Inflammatory macrophage (primary cell): Measurements from ENCODE around the gene HYAL1.

Experiments used
- DNase-seq, 2 donors: peaks; one replicate each; pipeline ENCODE4 v3.0.0-alpha.2; 2020 to 2022

The HYAL1 gene

GRCh38 chr3:50334339-50335075, 31.1 kb upstream of the HYAL1 start:
- DNase-seq = no peak

GRCh38 chr3:50333744-50334328, 30.5 kb upstream of the HYAL1 start:
- no peak for DNase-seq

- DNase-seq = no peak
Measured at GRCh38 chr3:50331364-50331907, 28.1 kb upstream of the HYAL1 start.

GRCh38 chr3:50330330-50330729, 27.0 kb upstream of the HYAL1 start:
- DNase-seq = no peak

GRCh38 chr3:50327943-50328691, 24.7 kb upstream of the HYAL1 start, which contains the start of gene TUSC2:
TUSC2 (minus strand) TSS chr3:50328223; CDS start chr3:50328099, 124 bp downstream.
- DNase-seq = peak; percentile 97 to 98

- no peak for DNase-seq
Measured at GRCh38 chr3:50327129-50327528, 23.8 kb upstream of the HYAL1 start.

GRCh38 chr3:50326182-50326541, 22.8 kb upstream of the HYAL1 start:
- DNase-seq = no peak

DNA sequence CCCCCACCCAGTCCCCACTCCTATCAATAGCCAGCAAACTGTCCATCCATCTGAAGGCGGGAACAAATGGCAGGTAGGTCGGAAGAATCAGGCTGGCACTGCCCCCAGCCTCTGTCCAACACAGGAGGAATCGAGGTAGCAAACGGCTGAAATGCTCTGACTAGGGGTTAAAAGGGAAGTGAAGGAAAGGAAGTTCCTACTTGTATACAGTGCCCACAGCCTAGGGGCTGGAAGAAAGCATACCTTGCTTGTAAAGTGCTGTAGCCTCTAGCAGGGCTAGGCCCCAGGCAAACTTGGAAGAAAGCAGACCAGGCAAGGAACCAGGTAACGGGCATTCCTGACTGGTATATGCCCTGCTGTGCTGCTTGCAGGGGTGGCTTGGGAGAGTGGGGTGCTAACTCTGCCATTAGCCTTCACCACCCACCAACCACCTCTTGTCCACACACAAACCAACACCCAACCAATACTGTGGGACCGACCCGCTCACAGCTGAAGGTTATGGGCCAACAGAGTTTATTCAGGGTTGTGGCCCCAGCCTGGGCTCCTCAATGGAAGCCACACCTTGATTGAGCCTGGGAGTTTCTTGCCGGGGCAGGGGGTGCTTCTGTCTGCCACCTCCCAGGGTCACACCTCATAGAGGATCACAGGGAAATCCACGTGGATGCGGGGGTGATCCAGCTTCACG, 22.3 kb upstream of the HYAL1 start:
- DNase-seq = no peak

- DNase-seq = no peak
Measured at GRCh38 chr3:50325113-50325480, 21.7 kb upstream of the HYAL1 start.

DNA sequence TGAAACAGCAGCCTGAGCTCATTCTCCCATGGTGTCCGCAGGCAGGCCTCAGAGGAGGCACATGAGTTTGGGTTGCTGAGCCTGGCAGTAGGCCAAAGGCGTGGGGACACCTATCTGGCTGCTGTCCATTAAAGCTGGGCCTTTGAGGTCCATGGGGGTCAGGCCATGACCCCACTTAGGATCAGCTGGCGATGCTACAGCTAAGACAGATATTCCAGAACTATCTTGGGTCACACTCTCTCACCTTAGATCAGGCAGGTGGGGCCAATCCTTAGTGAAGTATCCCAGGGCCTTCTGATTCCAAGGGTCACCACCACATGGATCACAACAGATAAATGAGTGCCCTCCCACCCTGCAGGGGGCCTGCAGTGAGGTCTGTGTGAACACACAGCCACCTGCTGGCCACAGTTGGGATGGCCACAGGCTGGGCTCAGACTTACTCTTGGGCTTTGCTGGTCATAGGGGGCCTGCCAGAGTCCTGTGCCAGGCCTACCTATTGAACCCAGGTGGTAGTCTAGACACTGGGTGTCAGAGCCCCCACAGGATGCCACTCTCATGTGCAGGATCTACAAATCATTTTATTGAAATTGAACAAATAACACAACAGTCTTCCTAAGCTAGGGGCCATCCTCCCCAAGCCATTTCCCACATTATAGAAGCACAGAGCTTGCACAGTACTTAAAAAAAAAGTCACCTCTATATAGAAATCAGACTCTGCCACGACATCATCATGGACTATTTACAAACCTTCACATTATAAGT, 21.2 kb upstream of the HYAL1 start:
- peak; percentile 60 to 63 for DNase-seq

DNA sequence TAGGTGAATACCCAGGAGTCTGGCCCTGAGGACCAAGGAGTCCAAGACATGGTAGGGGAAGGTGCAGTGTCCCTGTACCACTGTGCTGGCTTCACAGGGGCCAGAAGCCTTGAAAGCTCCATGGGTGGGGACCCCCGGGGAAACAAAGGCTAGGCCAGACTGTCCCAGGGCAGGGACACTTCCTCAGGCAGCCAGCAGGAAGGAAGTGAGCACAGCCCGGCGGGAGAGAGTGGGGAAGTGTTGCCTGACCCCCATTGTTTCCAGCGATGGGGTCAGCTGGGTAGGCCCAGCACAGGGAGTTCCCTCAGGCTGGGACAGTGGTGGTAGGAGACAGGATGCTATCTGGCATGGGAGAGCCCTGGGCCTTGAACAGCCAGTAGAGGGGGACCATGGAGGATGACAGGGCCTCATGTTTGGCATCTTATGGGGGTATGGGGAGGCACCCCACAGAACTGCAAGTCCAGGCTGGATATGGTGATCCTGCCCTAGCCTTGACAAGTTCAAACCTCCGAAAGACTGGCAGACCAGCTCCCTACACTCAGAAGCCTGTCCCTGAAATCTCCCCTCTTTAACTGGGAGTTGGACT, 20.3 kb upstream of the HYAL1 start:
- peak in 1 of 2 donors; percentile 21 for DNase-seq

GRCh38 chr3:50323092-50323600, 19.8 kb upstream of the HYAL1 start:
- peak; percentile 44 to 59 for DNase-seq

DNA sequence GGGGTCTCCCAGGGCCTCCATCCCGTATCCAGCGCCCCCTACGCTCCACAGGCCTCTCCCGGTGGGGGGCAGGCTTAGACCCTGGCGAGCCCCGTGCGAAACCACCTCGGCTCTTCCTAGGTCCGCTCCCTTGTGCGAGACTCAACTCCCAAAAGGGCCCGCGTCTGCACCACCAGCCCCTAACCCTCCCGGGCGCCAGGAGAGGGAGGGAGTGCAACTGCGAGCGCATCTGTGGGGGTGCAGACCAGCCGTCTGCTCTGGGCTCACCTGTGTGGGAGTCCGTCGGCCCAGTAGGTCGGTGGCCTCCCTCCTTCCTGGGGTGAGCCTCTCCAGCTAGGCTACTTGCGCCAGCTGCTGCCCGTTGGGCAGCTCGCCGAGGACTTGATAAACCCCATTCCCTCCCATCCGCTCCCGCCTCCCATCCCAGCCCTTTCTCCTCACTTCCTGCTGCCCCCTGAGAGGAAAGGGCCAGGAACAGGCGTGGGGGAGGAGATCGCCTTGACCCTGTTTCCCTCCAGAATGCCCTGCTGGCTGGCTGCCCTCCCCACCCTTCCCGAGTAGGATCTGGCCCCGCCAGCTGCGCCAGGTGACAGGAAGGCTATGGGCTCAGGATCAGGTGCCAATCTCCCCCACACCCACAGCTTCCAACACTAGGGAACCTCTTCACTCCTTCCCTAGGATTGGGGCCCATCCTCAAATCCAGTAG, 19.2 kb upstream of the HYAL1 start, which contains the start of gene HYAL2:
Gene HYAL2, minus strand, starts transcription at position 360 of the 706 bp plus-strand sequence. CDS start 2,256 bp downstream, outside the sequence.
- DNase-seq = no peak

GRCh38 chr3:50322115-50322385, 18.7 kb upstream of the HYAL1 start:
- no peak for DNase-seq

- peak; percentile 81 to 91 for DNase-seq
Measured at GRCh38 chr3:50321336-50322114, 18.2 kb upstream of the HYAL1 start.

DNA sequence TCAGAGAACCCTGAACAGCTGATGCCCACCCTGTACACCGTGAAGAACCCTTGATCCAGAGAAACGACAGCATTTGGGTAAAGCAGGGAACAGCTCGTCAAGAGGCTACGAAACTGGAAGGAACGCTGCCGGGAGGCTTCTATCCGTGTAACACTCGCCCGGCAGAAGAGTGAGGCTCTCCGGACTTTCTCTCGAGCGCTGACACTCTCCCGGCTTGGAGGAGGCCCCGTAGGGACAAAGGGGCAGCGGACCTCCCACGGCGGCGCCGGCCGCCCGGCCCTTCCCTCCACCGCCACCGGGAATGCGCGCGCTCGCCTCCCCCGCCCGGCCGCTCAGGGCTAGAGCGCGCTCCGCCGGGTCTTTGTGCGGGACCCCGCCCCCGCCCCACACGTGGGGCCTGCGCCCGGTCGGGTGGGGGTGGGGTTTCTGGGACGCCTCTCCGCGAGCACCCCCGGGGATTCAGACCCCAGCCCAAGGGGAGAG, 17.5 kb upstream of the HYAL1 start:
- DNase-seq = peak; percentile 60 to 78

DNA sequence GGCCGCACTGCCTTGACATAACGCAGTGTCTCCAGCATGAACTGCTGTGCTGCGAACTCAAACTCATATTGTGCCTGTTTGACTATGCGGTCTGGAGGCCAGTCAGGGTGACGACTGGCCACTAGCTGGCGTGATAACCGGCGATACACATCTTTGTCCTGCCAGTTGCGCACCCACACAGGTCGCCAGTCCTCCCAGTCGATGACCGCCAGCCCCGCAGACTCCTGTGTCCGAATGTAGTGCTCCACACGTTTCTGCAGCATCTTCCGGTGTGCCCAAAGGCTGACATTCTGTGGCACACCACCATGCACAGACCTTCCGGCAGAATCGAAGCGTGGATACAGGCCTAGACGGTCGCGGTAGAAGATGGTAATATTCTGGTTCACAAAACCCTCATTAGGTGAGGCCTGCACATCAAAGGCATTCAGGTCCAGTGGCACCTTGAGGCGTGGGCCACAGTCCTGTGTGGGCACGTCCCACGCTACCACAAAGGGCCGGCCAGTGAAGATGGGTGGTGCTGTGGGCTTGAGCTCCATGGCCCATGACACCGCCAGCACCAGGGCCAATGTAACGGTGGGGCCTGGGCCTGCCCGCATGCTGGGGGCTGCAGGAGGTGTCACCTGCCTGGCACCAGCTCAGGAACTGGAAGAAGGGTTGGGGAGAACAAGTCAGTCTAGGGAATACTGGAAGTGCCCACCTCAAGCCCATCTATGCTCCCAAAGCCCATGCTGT, 16.7 kb upstream of the HYAL1 start:
- no peak for DNase-seq

DNA sequence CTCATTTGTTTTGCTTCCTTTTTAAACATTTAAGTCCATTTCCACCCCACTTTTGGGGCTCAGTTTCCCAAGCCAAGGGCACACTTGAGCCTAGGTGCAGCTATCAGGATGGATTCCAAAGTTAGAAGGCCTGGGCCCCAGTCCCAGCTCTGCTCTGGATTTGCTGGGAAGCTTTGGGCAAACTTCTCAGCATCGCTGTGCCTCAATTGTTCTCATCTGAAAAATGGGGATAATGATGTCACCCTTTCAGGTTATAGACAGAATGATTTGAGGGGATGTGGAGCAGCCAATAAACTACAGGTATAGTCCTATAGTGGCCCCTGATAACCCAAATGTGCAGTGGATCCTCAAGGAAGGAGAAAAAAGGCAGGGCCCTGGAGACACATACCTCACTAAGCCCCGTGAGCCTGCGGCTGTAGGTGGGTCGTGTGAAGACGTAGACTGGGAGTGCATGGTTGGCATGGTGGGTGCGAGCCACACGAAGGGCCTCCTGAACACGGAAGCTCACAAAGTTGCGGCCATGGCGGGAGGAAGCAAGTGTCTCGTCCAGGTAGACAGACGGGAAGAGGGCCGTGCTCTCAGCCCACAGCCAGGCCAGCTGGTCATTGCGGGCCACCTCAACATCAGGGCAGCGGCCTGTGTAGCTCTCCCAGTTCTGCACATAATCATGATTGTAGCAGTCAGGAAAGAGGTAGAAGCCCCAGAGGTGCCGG, 16.0 kb upstream of the HYAL1 start:
- no peak for DNase-seq
